ENCODE results near the gene AK5.
"Not testable (repeated sequence)": the region's sequence is repeated elsewhere in the genome, so short reads cannot be mapped to it uniquely, and the experiment has no call there.

Gene AK5

DNA sequence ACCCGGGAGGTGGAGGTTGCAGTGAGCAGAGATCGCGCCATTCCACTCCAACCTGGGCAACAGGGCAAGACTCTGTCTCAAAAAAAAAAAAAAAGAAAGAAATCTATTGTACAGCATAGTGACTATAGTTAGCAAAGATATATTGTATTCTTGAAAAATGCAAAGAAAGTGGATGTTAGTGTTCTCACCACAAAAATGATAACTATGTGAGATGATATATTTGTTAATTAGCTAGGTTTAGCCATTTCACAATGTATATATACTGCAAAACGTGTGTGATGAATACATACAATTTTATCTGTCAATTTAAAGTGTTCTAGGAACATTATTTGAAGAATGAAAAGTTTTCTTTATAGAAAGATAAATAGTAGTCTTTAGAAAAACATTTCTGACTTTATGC is 179.9 kb downstream of the AK5 start:
- no peak for DNase-seq

DNA sequence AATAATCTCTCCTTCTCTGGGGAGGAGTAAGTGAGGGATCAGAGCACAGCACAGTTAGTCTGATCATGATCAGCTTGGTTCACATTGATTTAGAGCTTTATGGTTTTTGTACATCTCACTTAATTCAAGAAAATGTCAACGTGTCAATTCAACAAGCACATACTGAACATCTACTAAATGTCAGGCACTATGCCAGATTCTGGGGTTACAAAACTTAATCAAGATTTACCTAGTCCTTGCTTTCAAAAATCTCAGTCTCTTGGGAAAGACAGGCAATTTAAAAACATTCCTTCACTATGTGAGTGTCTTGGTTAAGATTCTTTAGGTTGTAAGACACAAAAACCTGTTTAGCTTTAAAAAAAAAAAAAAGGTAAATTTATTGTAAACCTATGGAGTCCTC is 181.4 kb downstream of the AK5 start:
- no peak for DNase-seq

DNA sequence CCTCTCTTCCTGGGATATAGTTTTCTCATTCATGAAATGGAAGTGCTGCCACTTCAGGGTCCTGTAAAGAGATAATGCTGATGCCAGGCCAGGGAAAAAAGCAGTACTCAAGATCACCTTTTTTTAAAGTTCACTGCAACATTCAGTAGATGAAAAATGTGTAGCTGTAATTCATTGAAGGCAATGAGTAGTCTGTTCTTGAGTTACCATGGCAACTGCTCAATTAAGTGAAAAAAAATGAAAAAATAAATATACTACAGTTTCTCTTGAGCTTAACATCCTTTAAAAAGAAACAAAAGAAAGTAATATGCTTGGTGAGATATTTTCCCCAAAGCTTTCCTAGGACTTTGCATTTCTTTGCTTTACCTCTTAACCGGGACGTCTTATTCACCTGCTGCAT is 183.3 kb downstream of the AK5 start:
- DNase-seq, result no peak

DNA sequence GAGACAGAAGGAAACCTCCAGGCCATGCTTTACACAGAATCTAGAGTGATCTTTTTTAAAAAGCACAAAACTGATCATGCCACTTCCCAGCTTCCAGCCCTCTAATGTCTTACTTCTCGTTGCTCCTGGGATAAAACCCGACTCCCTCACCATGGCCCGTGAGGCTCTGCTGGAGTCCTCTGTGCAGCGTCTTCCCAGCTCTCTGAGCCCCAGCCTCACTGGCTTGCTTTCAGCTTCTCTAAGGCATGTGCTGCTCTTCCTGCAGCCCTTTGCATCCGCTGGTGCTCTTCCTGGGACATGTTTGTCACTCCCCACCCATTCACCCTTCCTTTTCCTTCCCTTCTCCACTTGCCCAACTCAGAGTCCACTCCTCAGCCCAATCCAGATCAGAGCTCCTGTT is 184.1 kb downstream of the AK5 start:
- no peak for DNase-seq

DNA sequence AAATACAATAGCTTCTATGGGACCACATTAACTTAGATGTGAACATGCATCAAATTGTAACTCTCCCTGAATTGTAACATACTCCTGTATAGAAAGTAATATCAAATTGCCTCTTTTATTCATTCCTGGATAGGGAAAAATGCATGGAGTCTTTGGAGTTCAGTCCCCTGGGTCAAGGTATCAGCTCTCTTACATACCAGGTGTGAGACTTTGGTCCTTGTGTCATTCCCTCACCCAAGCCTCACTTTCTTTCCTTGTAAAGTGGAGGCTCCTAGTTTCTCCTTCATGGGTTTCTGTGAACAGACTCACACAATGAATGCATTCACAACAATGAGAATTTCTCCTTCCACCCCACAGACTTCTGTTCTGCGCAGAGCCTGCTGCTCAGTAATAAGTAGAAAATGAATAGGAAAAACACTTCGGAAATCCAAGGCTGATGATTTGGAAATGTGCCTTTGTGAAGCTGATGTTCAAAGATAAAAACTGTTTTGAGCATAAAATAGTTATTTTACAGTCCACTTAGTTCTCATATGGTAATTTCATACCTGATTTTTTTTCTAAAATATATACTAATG is 185.3 kb downstream of the AK5 start:
- no peak for DNase-seq

DNA sequence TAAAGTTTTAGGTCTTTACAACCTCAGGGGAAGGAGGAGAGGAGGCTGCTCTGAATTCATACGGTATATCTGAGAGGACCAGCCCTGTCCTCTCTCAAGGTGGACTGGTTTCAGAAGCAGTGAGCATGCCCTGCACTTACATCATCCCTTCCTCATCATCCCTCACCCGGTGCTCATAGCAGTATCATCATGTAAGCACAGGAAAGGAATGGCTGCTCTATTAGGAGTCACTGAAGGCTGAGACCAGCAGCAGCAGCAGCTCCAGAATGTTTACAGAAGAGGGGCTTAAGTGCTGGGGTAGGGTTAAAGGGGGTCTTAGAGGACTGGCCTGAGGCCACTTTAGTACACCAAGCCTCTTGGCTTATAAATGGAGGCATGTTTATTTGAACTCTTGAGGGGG is 185.9 kb downstream of the AK5 start:
- DNase-seq, result no peak

DNA sequence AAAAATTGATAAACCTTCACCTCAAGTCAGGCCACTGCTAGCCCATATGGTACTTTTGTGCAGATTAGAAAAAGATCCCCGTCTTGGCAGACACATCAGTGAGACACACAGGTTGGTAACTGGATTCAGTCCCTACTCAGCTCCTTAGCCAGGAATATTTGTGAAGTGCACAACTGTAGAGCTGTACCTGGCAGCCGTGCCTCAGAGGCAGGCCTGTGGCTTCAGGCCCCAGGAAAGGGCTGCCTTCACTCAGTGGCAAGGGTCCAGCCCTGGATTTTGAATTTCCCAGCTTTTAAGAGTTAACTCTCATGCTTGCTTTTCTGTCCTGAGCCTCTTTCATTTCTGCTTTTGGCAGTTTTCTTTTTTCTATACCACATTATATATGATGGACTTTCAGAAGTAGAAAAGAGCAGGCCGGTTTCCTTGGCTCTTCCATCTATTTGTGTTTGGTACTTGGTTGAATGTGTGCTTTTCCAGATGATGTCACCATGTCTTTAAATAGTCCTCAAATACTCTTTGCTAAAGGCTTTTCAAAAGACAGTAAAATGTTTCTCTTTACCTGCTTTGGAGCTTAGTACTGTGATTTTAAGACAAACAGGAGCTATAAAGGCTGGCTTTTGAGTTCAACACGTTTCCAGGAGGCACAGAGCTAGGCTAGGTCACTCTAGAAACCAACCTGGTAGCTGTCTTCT is 186.6 kb downstream of the AK5 start:
- DNase-seq, result no peak

DNA sequence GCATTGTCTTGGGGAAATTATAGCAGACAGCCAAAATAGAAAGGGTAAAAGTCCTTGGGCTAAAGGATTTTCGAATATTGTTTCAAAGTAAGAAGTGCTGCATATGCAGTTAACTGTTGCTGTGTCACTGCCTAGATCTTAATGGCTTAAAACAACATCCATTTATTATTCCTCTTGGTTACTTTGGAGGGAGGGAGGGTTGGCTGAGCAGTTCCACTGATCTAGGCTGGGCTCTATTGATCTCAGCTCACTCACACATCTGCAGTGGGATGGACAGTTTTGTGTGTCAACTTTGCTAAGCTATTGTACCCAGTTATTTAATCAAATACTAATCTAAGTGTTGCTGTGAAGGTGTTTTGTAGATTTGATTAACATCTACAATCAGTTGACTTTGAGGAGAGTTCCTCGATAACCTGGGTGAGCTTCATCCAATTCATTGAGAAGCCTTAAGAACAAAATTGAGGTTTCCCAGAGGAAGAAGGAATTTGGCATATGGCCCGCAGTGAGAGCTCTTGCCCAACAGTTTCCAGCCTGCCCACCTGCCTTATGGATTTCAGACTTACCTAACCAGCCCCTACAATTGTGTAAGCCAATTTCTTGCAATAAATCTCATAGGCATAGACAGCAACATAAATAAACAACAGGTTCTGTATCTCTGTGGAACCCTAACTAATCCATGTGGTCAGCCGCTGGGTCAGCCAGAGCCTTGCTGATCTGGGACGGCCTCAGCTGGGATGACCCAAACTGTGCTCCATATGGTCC is 187.3 kb downstream of the AK5 start:
- DNase-seq, result no peak

DNA sequence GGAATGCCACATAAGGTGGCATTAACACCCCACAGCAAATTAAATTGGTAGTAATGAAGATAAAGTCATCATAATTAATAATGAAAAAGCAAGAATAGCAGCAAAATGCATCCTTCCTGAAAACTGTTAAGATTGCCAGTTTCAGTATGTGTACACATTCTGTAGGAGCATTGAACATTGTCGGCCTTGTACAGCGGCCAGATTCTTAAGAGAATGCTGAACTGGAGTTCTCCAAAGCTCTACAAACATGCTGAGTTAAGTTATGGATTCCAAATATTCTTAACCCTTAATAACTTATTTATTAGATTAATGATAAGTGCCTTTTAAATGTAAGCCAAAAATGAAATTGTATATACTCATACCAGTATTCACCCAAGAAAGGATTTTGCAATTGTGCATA is 189.9 kb downstream of the AK5 start:
- DNase-seq, result no peak

DNA sequence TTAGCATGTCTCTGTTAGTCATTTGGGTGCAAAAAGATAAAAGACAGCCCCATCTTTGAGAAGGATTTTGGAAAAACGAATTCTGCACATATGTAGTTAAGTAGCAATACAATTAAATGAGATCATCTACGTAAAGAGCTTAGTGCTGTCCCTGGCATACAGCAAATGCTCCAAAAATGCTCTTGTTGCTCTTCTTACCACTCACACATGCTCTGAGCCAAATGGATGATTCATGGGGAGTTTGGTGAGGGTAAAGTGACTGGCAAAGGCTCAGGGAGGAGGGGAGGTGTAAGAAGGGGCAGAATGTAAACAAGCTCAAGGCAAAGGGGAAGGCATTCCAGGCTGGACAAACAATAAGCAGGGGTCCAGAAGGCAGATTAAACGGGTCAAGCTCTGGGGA is 191.9 kb downstream of the AK5 start:
- DNase-seq, result no peak

DNA sequence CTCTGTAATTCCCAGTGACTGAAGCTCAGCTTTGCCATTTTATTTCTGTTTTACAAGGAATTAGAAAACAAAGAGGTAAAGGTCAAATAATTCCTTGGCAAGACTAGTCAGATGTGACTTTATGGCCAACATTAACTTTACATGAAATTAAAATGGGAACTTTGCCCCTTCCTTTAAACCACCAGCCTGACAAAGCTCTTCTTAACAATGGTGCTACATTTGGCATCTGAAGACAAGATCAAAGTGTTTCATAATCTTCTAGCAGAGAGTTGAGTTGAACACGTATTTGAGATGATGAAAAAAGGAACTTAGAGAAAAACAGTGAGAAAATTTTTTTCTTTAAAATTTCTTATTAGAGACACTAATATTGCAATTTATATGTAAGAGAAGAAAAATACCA is 193.8 kb downstream of the AK5 start:
- DNase-seq, result no peak

DNA sequence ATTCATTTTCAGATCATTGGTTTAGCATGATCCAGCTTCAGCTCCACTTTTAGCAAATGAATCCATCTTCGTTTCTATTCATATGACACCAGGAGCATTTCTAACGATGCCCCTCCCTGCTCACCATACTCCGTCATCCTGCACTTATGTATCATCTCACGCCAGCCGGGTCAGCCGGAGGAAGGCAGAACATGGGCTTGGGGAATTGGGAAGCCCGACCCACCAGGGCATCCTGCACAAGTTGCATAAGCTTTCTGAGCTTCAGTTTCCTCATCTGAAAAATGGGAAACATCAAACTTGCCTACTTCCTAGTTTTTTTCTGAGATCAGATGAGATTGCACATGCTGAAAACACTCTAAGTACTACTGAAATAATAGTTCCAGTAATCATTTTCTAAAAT is 194.7 kb downstream of the AK5 start:
- no peak for DNase-seq

DNA sequence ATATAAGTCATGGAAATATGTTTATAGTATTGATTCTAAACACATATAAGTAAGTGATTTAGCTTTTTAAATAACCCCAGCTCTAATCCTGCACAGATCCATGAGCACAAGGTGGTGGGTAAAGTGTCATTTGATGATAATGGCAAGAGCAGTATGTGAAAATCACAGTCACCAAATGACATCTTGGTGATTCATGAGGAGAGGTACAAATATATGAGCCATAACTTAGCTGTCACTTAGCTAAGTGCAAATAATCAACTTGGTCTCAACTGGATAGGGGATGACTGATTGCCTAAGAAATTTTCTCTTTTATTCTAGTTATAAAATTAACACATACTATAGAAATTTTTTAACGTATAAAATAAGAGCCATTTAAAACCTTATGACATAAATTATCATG is 202.5 kb downstream of the AK5 start:
- no peak for DNase-seq

DNA sequence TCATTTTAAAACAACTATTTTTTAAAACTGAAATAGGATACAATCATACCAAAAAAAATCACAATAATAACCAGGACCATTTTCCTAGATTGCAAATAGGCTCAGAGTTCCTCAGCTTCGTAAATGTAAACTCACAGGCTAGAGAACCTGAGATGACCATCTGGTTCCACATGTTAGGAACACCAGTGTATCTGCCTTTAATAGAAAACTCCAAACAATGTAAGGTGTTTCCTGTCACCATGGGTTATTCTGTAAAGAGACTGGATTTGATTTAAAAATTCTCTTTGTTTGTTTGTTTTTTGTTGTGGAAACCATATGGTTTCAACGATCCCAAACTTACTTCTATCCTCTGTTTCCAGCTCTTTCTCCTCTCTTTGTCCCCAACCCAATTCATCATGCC is 203.1 kb downstream of the AK5 start:
- DNase-seq, result no peak

DNA sequence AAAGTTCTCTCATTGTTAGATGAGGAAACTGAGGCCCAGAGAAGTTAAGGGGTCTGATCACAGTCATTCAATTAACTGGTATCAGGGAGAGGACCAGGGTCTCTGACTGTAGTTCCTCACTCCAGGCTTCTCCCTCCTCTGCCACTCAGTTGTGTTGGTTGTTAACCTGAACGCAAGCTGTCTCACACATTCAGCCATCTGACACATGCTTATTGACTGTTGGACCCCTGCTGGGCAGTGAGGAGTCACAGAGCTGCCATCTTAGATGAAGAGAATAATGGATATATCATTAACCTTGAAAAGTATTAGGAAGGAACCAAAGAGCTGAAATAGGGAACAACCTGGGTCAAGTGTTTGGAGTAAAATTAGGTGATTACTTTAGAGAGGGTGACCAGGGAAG is 205.8 kb downstream of the AK5 start:
- no peak for DNase-seq

DNA sequence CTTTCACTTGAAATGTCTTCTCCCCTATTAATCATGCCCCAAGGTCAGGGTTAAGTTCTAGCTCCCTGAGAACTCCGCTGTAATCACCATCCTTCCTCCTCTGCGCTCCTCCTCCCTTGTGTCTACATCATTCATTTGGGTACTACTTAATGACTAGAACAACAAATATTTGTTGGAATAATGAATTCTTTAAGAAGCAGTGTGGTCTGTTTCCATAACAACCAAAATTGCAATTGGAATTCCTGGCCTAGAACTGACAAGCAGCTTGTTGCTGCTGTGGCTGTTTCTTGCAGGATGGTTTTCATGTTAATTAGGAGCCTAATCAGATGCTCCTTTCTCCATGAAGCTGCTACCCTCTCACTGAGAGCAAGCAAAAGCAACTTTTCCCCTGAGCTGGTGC is 208.1 kb downstream of the AK5 start:
- DNase-seq, result no peak

DNA sequence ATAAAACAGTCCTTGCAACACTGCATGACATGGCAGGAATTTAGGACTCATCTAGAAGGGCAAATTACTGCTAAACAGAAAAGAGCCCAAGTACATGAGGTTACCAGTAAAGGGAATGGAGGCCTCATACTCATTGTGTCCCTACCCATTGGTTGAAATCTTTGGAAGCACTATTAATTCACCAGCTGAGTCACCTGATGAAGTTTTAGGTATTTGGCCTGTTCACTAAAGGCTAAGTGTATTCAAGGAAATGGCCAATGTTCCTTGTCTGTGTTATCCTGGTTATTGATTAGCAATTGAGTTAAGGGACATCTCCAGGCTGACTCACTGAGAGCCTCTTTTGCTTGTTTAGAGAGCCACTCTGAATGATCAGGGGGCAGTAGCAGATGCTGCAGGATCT is 212.2 kb downstream of the AK5 start:
- DNase-seq, result no peak

DNA sequence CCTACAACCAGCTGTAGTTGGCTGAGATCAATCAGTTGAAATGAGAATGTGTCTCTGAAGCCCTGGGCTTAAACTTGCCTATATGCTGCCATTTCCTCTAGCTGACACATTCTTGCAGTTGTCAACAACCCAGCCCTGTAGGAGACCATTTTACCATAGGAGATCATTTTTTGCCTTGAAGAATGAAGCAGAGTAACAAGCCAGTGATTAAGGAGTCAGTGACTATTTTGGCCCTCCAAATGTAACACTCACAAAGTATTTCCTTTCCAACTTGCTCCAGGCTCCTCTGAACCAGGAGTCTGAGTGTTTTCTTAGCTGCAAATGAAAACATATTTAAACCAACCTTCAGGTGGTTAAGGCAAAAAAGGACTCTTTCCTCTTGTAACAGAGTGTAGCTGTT is 217.1 kb downstream of the AK5 start:
- DNase-seq, result no peak

DNA sequence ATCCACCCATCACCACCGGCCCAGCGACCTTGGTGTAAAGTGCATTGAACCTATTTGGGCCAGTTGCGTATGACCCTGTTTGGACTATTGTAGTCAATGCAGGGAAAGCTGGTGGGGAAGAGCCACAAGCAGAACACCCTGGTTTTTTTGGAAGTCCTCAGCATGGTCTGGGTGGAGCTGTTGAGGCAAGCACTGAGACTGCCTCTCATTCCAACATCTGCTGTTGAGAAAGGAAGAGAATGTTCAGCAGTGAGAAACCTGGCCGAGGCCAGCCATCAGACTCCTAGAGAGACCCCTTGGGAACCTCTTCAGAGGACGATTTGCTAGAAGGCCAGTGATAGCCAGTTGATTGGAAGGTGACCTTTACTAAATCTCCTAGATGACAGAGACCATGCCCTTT is 217.6 kb downstream of the AK5 start:
- DNase-seq, result no peak

DNA sequence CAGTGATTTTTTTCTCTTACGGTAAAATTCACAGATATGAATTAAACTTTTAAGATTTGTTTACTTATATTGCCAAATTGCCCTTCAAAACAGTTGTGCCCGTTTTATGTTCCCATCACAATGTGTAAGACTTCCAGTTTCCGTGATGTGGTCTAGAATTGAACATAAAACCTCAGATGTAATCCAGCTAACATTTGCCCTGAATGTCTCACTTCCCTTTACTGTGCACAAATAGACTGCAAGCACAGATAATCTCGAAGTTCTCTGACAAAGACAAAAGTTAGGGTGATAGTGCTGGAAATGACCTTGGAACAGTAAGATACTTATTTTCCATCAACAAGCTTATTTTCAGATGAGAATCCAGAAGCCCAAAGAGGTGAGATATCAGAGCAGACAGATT is 223.2 kb downstream of the AK5 start:
- no peak for DNase-seq

DNA sequence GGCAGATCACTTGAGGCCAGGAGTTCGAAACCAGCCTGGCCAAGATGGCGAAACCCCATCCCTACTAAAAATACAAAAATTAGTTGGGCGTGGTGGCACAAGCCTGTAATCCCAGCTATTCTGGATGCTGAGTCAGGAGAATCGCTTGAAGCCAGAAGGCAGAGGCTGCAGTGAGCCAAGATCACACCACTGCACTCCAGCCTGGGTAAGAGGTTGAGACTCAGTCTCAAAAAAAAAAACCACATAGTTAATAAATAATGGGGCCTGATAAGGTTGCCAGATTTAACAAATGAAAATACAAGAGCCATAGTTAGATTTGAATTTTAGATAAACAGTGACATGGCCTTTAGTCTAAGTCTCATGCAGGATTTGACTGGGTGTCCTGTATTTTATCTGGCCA is 225.0 kb downstream of the AK5 start:
- no peak for DNase-seq

DNA sequence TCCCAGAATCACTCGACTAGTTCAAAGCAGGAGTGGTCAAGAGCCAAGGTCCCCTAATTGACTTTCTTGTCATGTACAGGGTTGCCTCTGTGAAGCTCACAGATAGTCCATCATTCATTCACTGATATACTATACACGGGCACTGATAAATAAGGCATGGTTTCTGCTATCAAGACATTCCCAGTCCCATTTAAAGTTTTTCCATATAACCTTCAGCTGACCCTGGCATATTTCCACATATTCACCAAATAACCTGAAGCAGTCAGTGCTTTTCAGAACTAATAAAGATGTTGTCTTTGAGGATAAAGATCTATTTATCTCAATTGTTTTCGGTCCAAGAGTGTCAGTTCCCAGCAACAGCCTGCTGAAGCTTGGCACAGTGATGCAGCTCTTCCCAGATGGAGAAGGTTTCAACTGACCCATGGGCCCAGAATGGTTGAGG is 227.3 kb downstream of the AK5 start:
- no peak for DNase-seq

DNA sequence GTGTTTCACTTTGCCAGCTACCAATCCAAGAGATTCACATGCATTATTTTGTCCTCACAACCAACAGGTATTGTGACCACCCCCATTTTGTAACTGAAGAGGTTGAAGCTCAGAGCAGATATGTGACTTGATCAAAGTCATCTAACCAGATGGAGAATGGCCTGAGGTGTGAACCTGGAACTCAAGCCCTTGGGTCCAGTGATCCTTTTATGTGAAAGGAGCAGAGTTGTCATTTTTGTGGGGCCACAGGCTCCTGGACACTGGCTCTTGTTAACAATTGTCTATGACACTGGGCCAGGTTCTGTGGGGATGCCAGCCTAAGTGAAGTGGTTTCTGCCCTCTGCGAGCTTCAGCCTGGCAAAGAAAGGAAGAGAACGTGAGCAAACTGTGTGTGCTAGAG is 228.1 kb downstream of the AK5 start:
- no peak for DNase-seq

DNA sequence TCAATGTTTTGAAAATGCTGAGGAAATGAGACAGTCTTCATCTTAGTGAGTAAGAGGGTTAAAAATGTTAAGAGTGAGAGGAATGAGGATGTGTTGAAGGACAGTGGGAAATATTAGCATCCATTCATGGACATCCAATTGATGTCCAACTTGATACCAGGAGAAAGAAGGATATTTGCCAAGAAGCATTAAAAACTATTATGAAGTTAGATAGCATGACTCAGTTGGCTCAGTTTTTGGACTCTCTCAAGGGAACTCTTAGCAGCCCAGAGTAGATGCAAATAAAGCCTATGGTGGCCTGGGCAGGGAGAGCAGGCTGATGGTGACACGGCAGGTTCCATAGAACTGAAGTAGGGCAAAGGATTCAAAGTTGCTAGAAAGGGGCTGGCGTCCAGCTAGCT is 229.6 kb downstream of the AK5 start:
- DNase-seq, result no peak

DNA sequence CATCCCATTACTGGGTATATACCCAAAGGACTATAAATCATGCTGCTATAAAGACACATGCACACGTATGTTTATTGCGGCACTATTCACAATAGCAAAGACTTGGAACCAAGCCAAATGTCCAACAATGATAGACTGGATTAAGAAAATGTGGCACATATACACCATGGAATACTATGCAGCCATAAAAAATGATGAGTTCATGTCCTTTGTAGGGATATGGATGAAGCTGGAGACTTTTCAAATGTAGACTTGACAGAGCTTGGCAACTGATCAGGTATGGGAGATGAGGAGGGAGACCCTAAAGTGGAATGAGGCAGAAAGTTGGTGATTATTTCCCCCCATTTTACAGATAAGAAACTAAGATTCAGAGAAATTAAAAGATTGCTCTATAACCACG is 230.8 kb downstream of the AK5 start:
- not testable (repeated sequence) for DNase-seq
